Loucy (cell line): ENCODE results near the gene PDE4D.

Experiments used
- H2AFZ ChIP-seq: fragments of 200-600 bp; sonication (generic); 2 replicates; pipeline ENCODE4 v1.6.0; 2016; ENCODE audit warnings: antibody characterized with exemption, mild to moderate bottlenecking, low read length, moderate library complexity
- H3F3A ChIP-seq: fragments of 200-600 bp; 2 replicates; pipeline ENCODE4 v1.6.0; 2016; ENCODE audit warnings: antibody characterized with exemption, low read depth, mild to moderate bottlenecking
- H3K27me3 ChIP-seq: fragments of 200-600 bp; sonication (generic); 2 replicates; pipeline ENCODE4 v1.6.1; 2014; ENCODE audit warnings: low read length, mild to moderate bottlenecking; ENCODE audit not compliant: insufficient read depth, poor library complexity, severe bottlenecking
- H3K36me3 ChIP-seq: fragments of 200-600 bp; sonication (generic); 2 replicates; pipeline ENCODE4 v1.6.1; 2016; ENCODE audit warnings: low read length; ENCODE audit not compliant: insufficient read depth
- H3K4me1 ChIP-seq: fragments of 200-600 bp; sonication (generic); 2 replicates; pipeline ENCODE4 v1.5.1; 2014; ENCODE audit warnings: low read length, mild to moderate bottlenecking; ENCODE audit not compliant: insufficient read depth, poor library complexity, severe bottlenecking
- H3K4me2 ChIP-seq: fragments of 200-600 bp; sonication (generic); 2 replicates; pipeline ENCODE4 v1.6.0; 2014; ENCODE audit warnings: antibody characterized with exemption, low read length, low read depth, mild to moderate bottlenecking; ENCODE audit not compliant: poor library complexity, severe bottlenecking
- H3K4me3 ChIP-seq: fragments of 200-600 bp; sonication (generic); 2 replicates; pipeline ENCODE4 v1.5.1; 2014; ENCODE audit warnings: low read length, mild to moderate bottlenecking, mixed read lengths; ENCODE audit not compliant: poor library complexity, severe bottlenecking
- H3K79me2 ChIP-seq: fragments of 200-600 bp; sonication (generic); 2 replicates; pipeline ENCODE4 v1.6.1; 2014; ENCODE audit warnings: low read length; ENCODE audit not compliant: insufficient read depth
- H3K9ac ChIP-seq: fragments of 200-600 bp; sonication (generic); 2 replicates; pipeline ENCODE4 v1.6.0; 2014; ENCODE audit warnings: mild to moderate bottlenecking, low read depth, low read length, moderate library complexity; ENCODE audit not compliant: poor library complexity, severe bottlenecking
- H3K9me2 ChIP-seq: fragments of 200-600 bp; sonication (generic); replicated peaks from 2 replicates; pipeline ENCODE4 v1.6.1; 2016; ENCODE audit warnings: low read depth, low read length, mixed read lengths
- H3K9me3 ChIP-seq: fragments of 200-600 bp; sonication (generic); 2 replicates; pipeline ENCODE4 v1.6.1; 2014; ENCODE audit warnings: mild to moderate bottlenecking, antibody characterized with exemption, low read length, low read depth; ENCODE audit not compliant: insufficient read depth
- H4K20me1 ChIP-seq: fragments of 200-600 bp; sonication (generic); 2 replicates; pipeline ENCODE4 v1.6.0; 2014; ENCODE audit warnings: antibody characterized with exemption, low read length, mild to moderate bottlenecking; ENCODE audit not compliant: insufficient read depth, poor library complexity, severe bottlenecking
- EZH2phosphoT487 ChIP-seq: fragments of 200-600 bp; IDR thresholded peaks from 2 replicates; pipeline ENCODE4 v1.6.1; 2018; ENCODE audit warnings: antibody characterized with exemption, mild to moderate bottlenecking, moderate library complexity, borderline replicate concordance
- TF ChIP-seq, protein P1 (sequence below): fragments of 200-600 bp; sonication (generic); conservative IDR thresholded peaks from 2 replicates; pipeline ENCODE4 v1.5.1; 2014; ENCODE audit warnings: mild to moderate bottlenecking, antibody characterized with exemption, low read length

The PDE4D gene

DNA sequence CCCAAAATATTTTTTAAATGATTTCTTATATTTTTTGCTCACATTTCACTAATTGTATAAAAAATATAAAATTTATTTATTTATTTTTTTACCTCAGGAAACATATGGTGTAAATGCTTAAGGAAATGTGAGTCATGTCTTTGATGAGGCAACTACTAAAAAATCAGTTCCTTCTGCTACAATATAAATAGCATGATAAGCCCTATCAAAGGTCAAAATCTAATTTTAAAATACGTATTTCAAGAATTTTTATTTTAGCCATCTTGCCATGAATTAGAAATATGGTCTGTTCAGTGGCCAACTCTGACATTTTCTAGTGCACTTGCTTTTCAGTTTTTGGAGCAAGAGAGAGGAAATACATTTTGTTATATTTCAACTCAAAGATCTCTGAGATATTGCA lies 50.5 kb downstream of the PDE4D start:
- Histone ChIP-seq H3K36me3 (no peaks in the 10 kb centered on the region), H3K4me3 (no peak overlapping the region), H3K79me2 (no peaks in the 10 kb centered on the region), H3F3A (no peaks in the 10 kb centered on the region), H2AFZ (no peak overlapping the region), H3K4me2 (no peak overlapping the region), H3K9ac (no peak overlapping the region), H3K27me3 (no peaks in the 10 kb centered on the region), H4K20me1 (no peaks in the 10 kb centered on the region), H3K9me3 (no peaks in the 10 kb centered on the region), H3K4me1 (no peaks in the 10 kb centered on the region), H3K9me2 (no peaks in the 10 kb centered on the region)
- TF ChIP-seq, protein P1, sequence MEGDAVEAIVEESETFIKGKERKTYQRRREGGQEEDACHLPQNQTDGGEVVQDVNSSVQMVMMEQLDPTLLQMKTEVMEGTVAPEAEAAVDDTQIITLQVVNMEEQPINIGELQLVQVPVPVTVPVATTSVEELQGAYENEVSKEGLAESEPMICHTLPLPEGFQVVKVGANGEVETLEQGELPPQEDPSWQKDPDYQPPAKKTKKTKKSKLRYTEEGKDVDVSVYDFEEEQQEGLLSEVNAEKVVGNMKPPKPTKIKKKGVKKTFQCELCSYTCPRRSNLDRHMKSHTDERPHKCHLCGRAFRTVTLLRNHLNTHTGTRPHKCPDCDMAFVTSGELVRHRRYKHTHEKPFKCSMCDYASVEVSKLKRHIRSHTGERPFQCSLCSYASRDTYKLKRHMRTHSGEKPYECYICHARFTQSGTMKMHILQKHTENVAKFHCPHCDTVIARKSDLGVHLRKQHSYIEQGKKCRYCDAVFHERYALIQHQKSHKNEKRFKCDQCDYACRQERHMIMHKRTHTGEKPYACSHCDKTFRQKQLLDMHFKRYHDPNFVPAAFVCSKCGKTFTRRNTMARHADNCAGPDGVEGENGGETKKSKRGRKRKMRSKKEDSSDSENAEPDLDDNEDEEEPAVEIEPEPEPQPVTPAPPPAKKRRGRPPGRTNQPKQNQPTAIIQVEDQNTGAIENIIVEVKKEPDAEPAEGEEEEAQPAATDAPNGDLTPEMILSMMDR: no peak
- no peak for TF ChIP-seq EZH2phosphoT487

DNA sequence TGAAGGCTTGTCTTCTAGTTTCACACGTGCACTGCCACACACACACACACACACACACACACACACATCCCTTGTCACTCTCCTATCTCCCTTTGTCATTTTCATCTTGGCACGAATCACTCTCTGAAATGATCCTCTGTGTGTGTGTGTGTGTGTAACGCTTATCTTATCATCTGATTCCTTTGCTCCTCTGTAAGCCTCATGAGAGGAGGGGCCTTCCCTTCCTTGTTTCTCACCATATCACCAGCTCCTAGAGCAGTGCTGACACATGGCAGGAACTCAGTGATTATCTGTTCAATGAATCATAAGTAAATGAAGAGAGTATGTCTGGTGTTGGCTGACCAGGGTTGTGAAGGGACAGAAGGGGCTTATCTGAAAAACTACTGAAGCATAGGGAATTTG lies 53.3 kb downstream of the PDE4D start:
- Histone ChIP-seq H3K4me2 (no peak overlapping the region), H3K27me3 (no peaks in the 10 kb centered on the region), H3K4me1 (no peaks in the 10 kb centered on the region), H2AFZ (no peak overlapping the region), H3K9ac (no peak overlapping the region), H3K4me3 (no peak overlapping the region), H3K9me2 (no peaks in the 10 kb centered on the region), H3F3A (no peaks in the 10 kb centered on the region), H3K79me2 (no peaks in the 10 kb centered on the region), H3K36me3 (no peaks in the 10 kb centered on the region), H4K20me1 (no peaks in the 10 kb centered on the region), H3K9me3 (no peaks in the 10 kb centered on the region)
- no peak for TF ChIP-seq EZH2phosphoT487

DNA sequence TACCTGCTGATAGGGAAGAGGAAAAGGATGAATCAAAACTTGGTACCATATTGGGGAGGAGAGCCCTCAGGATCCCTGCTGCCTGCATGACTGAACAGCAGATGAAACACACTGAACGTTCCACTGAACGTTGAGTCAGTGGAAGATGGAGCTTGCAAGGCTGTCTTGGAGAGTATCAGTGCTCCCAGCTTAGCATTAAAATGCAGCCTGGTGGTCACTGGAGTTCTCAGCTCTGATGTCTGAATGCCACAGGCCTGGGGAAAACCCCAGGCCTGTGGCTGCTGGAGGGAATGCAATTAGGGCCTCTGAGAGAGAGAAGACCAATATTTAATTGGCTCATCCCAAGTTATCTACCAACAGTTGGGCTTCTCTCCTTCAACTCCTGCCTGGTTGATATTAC lies 54.5 kb downstream of the PDE4D start:
- no peak overlapping the region for H3K4me2 ChIP-seq
- no peaks in the 10 kb centered on the region for H3K27me3 ChIP-seq
- H3K79me2 ChIP-seq: no peaks in the 10 kb centered on the region
- no peak overlapping the region for H3K9ac ChIP-seq
- no peaks in the 10 kb centered on the region for H3K4me1 ChIP-seq
- no peaks in the 10 kb centered on the region for H4K20me1 ChIP-seq
- no peaks in the 10 kb centered on the region for H3K36me3 ChIP-seq
- no peak overlapping the region for H3K4me3 ChIP-seq
- H2AFZ ChIP-seq: no peak overlapping the region
- TF ChIP-seq EZH2phosphoT487: no peak
- TF ChIP-seq, protein P1: no peak
- no peaks in the 10 kb centered on the region for H3K9me3 ChIP-seq
- H3F3A ChIP-seq: no peaks in the 10 kb centered on the region
- no peaks in the 10 kb centered on the region for H3K9me2 ChIP-seq

DNA sequence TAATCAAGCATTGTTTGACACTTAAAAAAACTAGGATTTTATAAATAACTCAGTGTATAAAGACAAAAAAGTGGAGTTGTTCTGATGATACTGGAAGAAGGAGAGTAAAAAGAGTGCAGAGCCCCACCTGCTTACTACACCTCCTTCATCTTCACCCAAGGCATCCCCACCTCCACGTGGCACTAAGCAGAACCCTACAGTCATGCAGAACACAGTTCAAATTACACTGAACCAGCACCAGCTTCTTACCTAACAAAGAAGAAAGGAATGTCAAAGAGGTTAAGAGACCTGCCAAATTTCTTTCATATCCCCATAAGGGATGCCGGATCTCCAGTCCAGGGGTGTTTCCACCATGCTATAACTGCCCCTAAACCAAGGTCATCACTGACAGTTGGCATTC lies 55.5 kb downstream of the PDE4D start:
- no peaks in the 10 kb centered on the region for H3K27me3 ChIP-seq
- H3K9ac ChIP-seq: no peak overlapping the region
- H3K9me3 ChIP-seq: no peaks in the 10 kb centered on the region
- H3K36me3 ChIP-seq: no peaks in the 10 kb centered on the region
- TF ChIP-seq, protein P1: no peak
- H3K79me2 ChIP-seq: no peaks in the 10 kb centered on the region
- no peak overlapping the region for H3K4me3 ChIP-seq
- H3F3A ChIP-seq: no peaks in the 10 kb centered on the region
- no peak overlapping the region for H3K4me2 ChIP-seq
- H3K9me2 ChIP-seq: no peaks in the 10 kb centered on the region
- no peaks in the 10 kb centered on the region for H3K4me1 ChIP-seq
- no peaks in the 10 kb centered on the region for H4K20me1 ChIP-seq
- H2AFZ ChIP-seq: no peak overlapping the region
